Upper lobe of right lung (tissue), 1 donor: Measurements from ENCODE around the gene EXOSC1. TPM values are rescaled to one million over a fixed set of nuclear protein-coding genes. Genes with fewer than 3 reads are reported as not detected.

Experiments used
- ATAC-seq: fragments of 200-7000 bp; cut with Tn5 transposase; one replicate; pipeline ENCODE4 v1.9.1; 2020; ENCODE audit warnings: mild to moderate bottlenecking, moderate library complexity
- DNase-seq: peaks from one replicate; pipeline ENCODE4 v3.0.0-alpha.2; 2020
- H3K27ac ChIP-seq: fragments of 200-600 bp; one replicate; pipeline ENCODE4 v1.8.0; 2022
- H3K27me3 ChIP-seq: fragments of 200-600 bp; one replicate; pipeline ENCODE4 v1.8.0; 2022; ENCODE audit warnings: mild to moderate bottlenecking
- H3K36me3 ChIP-seq: fragments of 200-600 bp; one replicate; pipeline ENCODE4 v1.8.0; 2022
- H3K4me1 ChIP-seq: fragments of 200-600 bp; one replicate; pipeline ENCODE4 v1.8.0; 2022
- H3K4me3 ChIP-seq: fragments of 200-600 bp; one replicate; pipeline ENCODE4 v1.8.0; 2022; ENCODE audit warnings: mild to moderate bottlenecking
- H3K9me3 ChIP-seq: fragments of 200-600 bp; one replicate; pipeline ENCODE4 v1.8.0; 2022
- CTCF ChIP-seq: fragments of 200-600 bp; IDR thresholded peaks from one replicate; pipeline ENCODE4 v1.8.0; 2022; ENCODE audit warnings: antibody characterized with exemption
- intact Hi-C: fragments of 100-400 bp; cut with DNase I; formaldehyde crosslinking; loops from one replicate; pipeline ENCODE4 v1.11.0; 2022
- total RNA-seq: library from RNA; stranded (reverse); fragmentation: NEBNext Ultra II Directional; extraction: Animal tissue kit (Norgen Biotek cat#: 25700); gene quantifications from one replicate; pipeline ENCODE4 v1.2.1, GENCODE V29; 2021
- donor health status: DM: no; HTN: yes; CAD: no; lungs with severe emphysema.

EXOSC1 gene
- total RNA-seq, 1 donor from 2014 or later: 27.0 TPM

GRCh38 chr10:97450828-97451227 is 5.0 kb upstream of the EXOSC1 start:
- no peak for DNase-seq
- peaks cover 47% of the 10 kb centered on the region for H3K4me1 ChIP-seq

GRCh38 chr10:97445357-97445721 is 467 bp downstream of the EXOSC1 start:
- no peaks in the 10 kb centered on the region for H3K9me3 ChIP-seq
- DNase-seq (no peak), ATAC-seq (no peak)
- H3K4me3 ChIP-seq: peak overlapping the region; percentile 81
- H3K27me3 ChIP-seq: no peaks in the 10 kb centered on the region
- H3K27ac ChIP-seq: peak overlapping the region; percentile 43
- no peak for TF ChIP-seq CTCF
- peaks cover 25% of the 10 kb centered on the region for H3K36me3 ChIP-seq
- intact Hi-C loops: no loop called here
- H3K4me1 ChIP-seq: peaks cover 40% of the 10 kb centered on the region

More at GRCh38 chr10:97450828-97451227, 5.0 kb upstream of the EXOSC1 start:
- no peak for TF ChIP-seq CTCF
- no peaks in the 10 kb centered on the region for H3K9me3 ChIP-seq
- H3K36me3 ChIP-seq: peaks cover 32% of the 10 kb centered on the region
- H3K27ac ChIP-seq: peak overlapping the region; percentile 53
- no peak overlapping the region for H3K4me3 ChIP-seq
- no peaks in the 10 kb centered on the region for H3K27me3 ChIP-seq
- intact Hi-C loops: no loop called here
- no peak for ATAC-seq

- peaks cover 37% of the 10 kb centered on the region for H3K4me1 ChIP-seq
- H3K4me3 ChIP-seq: no peak overlapping the region
- intact Hi-C loops: no loop called here
- DNase-seq (no peak), ATAC-seq (no peak)
- no peak for TF ChIP-seq CTCF
- no peaks in the 10 kb centered on the region for H3K27me3 ChIP-seq
- H3K36me3 ChIP-seq: peaks cover 36% of the 10 kb centered on the region
- H3K27ac ChIP-seq: no peak overlapping the region
- H3K9me3 ChIP-seq: no peaks in the 10 kb centered on the region
Observed at GRCh38 chr10:97444212-97444611, 1.6 kb downstream of the EXOSC1 start.

- H3K27ac ChIP-seq: no peak overlapping the region
- peaks cover 21% of the 10 kb centered on the region for H3K4me1 ChIP-seq
- no peaks in the 10 kb centered on the region for H3K27me3 ChIP-seq
- intact Hi-C loops: no loop called here
- DNase-seq (no peak), ATAC-seq (no peak)
- peaks cover 53% of the 10 kb centered on the region for H3K36me3 ChIP-seq
- no peak overlapping the region for H3K4me3 ChIP-seq
- H3K9me3 ChIP-seq: no peaks in the 10 kb centered on the region
- TF ChIP-seq CTCF: no peak
Observed at GRCh38 chr10:97442277-97442676, 3.5 kb downstream of the EXOSC1 start.

- H3K27ac ChIP-seq: no peak overlapping the region
- H3K4me3 ChIP-seq: no peak overlapping the region
- ATAC-seq (no peak), DNase-seq (no peak)
- no peak for TF ChIP-seq CTCF
- intact Hi-C loops: no loop called here
- no peaks in the 10 kb centered on the region for H3K4me1 ChIP-seq
- H3K9me3 ChIP-seq: no peaks in the 10 kb centered on the region
- no peaks in the 10 kb centered on the region for H3K27me3 ChIP-seq
- peaks cover 87% of the 10 kb centered on the region for H3K36me3 ChIP-seq
Observed at GRCh38 chr10:97435211-97435610, 10.6 kb downstream of the EXOSC1 start.

- Histone ChIP-seq H3K36me3 (peaks cover 84% of the 10 kb centered on the region), H3K27ac (no peak overlapping the region), H3K4me1 (no peaks in the 10 kb centered on the region), H3K27me3 (no peaks in the 10 kb centered on the region), H3K4me3 (no peak overlapping the region), H3K9me3 (no peaks in the 10 kb centered on the region)
- intact Hi-C loops: no loop called here
- DNase-seq (no peak), ATAC-seq (no peak)
- no peak for TF ChIP-seq CTCF
Observed at GRCh38 chr10:97434557-97434956, 11.2 kb downstream of the EXOSC1 start.
